Progenitor cell of endocrine pancreas (in vitro differentiated cells): ENCODE results near the gene POLR1H. TPM values are rescaled to one million over a fixed set of nuclear protein-coding genes. Genes with fewer than 3 reads are reported as not detected.

Experiments
- DNase-seq: peaks from one replicate; pipeline ENCODE4 v3.0.0; 2021; ENCODE audit warnings: low spot score; ENCODE audit not compliant: unreplicated experiment
- H3K27ac Mint-ChIP-seq: 2 replicates; pipeline ENCODE4 v1.8.0; 2021; ENCODE audit warnings: mild to moderate bottlenecking, moderate library complexity, mixed read lengths
- H3K27me3 Mint-ChIP-seq: 2 replicates; pipeline ENCODE4 v1.8.0; 2021; ENCODE audit warnings: mixed read lengths
- H3K36me3 Mint-ChIP-seq: 2 replicates; pipeline ENCODE4 v1.8.0; 2022; ENCODE audit warnings: mixed read lengths; ENCODE audit not compliant: insufficient read depth
- H3K4me1 Mint-ChIP-seq: 2 replicates; pipeline ENCODE4 v1.8.0; 2021; ENCODE audit warnings: low read depth, mixed read lengths
- H3K4me3 Mint-ChIP-seq: 2 replicates; pipeline ENCODE4 v1.8.0; 2021; ENCODE audit warnings: low read depth, mild to moderate bottlenecking, moderate library complexity, mixed read lengths
- H3K9me3 Mint-ChIP-seq: 2 replicates; pipeline ENCODE4 v1.8.0; 2021; ENCODE audit warnings: low read depth, mixed read lengths
- CTCF ChIP-seq: fragments of 200-600 bp; sonication (generic); IDR thresholded peaks from one replicate; pipeline ENCODE4 v1.5.0; 2021; ENCODE audit warnings: antibody characterized with exemption, mild to moderate bottlenecking; ENCODE audit not compliant: unreplicated experiment
- total RNA-seq: library from RNA; stranded (reverse); gene quantifications from 2 replicates; pipeline ENCODE4 v1.2.1, GENCODE V29; 2021

POLR1H gene
- total RNA-seq, 1 donor from 2014 or later, result 27.3 TPM

GRCh38 chr6:30091577-30092381 is 30.7 kb downstream of the POLR1H start:
- DNase-seq, result no peak

GRCh38 chr6:30092852-30093543 is 31.9 kb downstream of the POLR1H start:
- TF ChIP-seq CTCF, result no peak

More at GRCh38 chr6:30091577-30092381, 30.7 kb downstream of the POLR1H start:
- H3K27ac Mint-ChIP-seq, result no peak overlapping the region
- H3K27me3 Mint-ChIP-seq, result peaks cover 61% of the 10 kb centered on the region
- peaks cover 2% of the 10 kb centered on the region for H3K4me1 Mint-ChIP-seq
- TF ChIP-seq CTCF, result no peak
- H3K4me3 Mint-ChIP-seq, result no peak overlapping the region
- H3K9me3 Mint-ChIP-seq, result no peaks in the 10 kb centered on the region
- H3K36me3 Mint-ChIP-seq, result no peaks in the 10 kb centered on the region

GRCh38 chr6:30093951-30094661 is 33.0 kb downstream of the POLR1H start:
- Mint-ChIP-seq H3K9me3 (no peaks in the 10 kb centered on the region), H3K4me1 (peaks cover 2% of the 10 kb centered on the region), H3K27ac (no peak overlapping the region), H3K27me3 (peaks cover 73% of the 10 kb centered on the region), H3K4me3 (no peak overlapping the region), H3K36me3 (no peaks in the 10 kb centered on the region)
- TF ChIP-seq CTCF, result no peak
- DNase-seq, result no peak

More at GRCh38 chr6:30092852-30093543, 31.9 kb downstream of the POLR1H start:
- Mint-ChIP-seq H3K27me3 (peaks cover 65% of the 10 kb centered on the region), H3K4me3 (no peak overlapping the region), H3K36me3 (no peaks in the 10 kb centered on the region), H3K27ac (no peak overlapping the region), H3K4me1 (peaks cover 2% of the 10 kb centered on the region), H3K9me3 (no peaks in the 10 kb centered on the region)
- DNase-seq, result no peak

GRCh38 chr6:30096829-30097228 is 35.8 kb downstream of the POLR1H start:
- Mint-ChIP-seq H3K4me1 (peaks cover 8% of the 10 kb centered on the region), H3K36me3 (no peaks in the 10 kb centered on the region), H3K4me3 (no peak overlapping the region), H3K27ac (no peak overlapping the region), H3K9me3 (no peaks in the 10 kb centered on the region), H3K27me3 (peaks cover 76% of the 10 kb centered on the region)
- no peak for DNase-seq
- TF ChIP-seq CTCF, result no peak
